B cell (primary cell): ENCODE measurements around the gene EIF2B4. TPM values are rescaled to one million over a fixed set of nuclear protein-coding genes. Genes with fewer than 3 reads are reported as not detected.

Experiments used
- ATAC-seq: fragments of 200-7000 bp; cut with Tn5 transposase; one replicate; pipeline ENCODE4 v1.10.0; 2021; ENCODE audit warnings: low read depth, mild to moderate bottlenecking, moderate number of reproducible peaks, moderate library complexity
- CTCF ChIA-PET: fragments of 350-600 bp; sonication (Branson Sonifier 250); formaldehyde crosslinking; loops from one replicate; lab custom pipeline; 2021; ENCODE audit warnings: antibody characterized with exemption, inconsistent platforms; lab: Charles Lee
- POLR2A ChIA-PET: fragments of 350-600 bp; sonication (Branson Sonifier 250); formaldehyde crosslinking; loops from one replicate; lab custom pipeline; 2021; ENCODE audit warnings: antibody characterized with exemption; lab: Charles Lee
- DNase-seq: peaks from one replicate; pipeline ENCODE4 v3.0.0; 2013
- H2AFZ ChIP-seq: 2 replicates; pipeline ENCODE4 v1.6.1; 2012; ENCODE audit warnings: mild to moderate bottlenecking, low read depth, low read length; ENCODE audit not compliant: insufficient read depth, poor library complexity, severe bottlenecking
- H3K27ac ChIP-seq, 2 donors: 1 replicate in 1 of 2; 2 replicates in 1 of 2; pipeline ENCODE4 v1.5.1; 2012 to 2013; ENCODE audit warnings: low read length in 2 of 2, mild to moderate bottlenecking in 2 of 2, moderate library complexity in 1 of 2
- H3K27me3 ChIP-seq, 4 experiments: fragments of 200-600 bp in 1 of 4; sonication (generic) in 1 of 4; replicated peaks in 1 of 4; 1 replicate in 2 of 4; 2 replicates in 2 of 4; pipeline versions ENCODE4 v1.6.1 to v1.7.0; 2013 to 2016; ENCODE audit warnings: low read length in 3 of 4, mild to moderate bottlenecking in 2 of 4, mixed read lengths in 1 of 4, moderate library complexity in 1 of 4; ENCODE audit not compliant: insufficient read depth in 4 of 4, control insufficient read depth in 3 of 4; ENCODE audit errors: control extremely low read depth in 1 of 4
- H3K36me3 ChIP-seq, 2 experiments: replicated peaks in 1 of 2; 1 replicate in 1 of 2; 2 replicates in 1 of 2; pipeline versions ENCODE4 v1.6.1 to v1.7.1; 2013; ENCODE audit warnings: low read length in 1 of 2; ENCODE audit not compliant: insufficient read depth in 2 of 2, control insufficient read depth in 1 of 2; ENCODE audit errors: control extremely low read depth in 1 of 2, extremely low read depth in 1 of 2
- H3K4me1 ChIP-seq, 2 donors: fragments of 200-600 bp in 1 of 2; sonication (generic) in 1 of 2; 1 replicate in 1 of 2; 2 replicates in 1 of 2; pipeline versions ENCODE4 v1.5.1 to v1.6.1; 2013 to 2017; ENCODE audit warnings: low read length in 2 of 2; ENCODE audit not compliant: control insufficient read depth in 2 of 2, insufficient read depth in 2 of 2
- H3K4me2 ChIP-seq: replicated peaks from 2 replicates; pipeline ENCODE3; 2012; ENCODE audit warnings: mild to moderate bottlenecking, low read depth, low read length; ENCODE audit not compliant: poor library complexity, severe bottlenecking
- H3K4me3 ChIP-seq, 5 experiments: fragments of 200-600 bp in 1 of 5; sonication (generic) in 1 of 5; 1 replicate in 3 of 5; 2 replicates in 2 of 5; pipeline versions ENCODE4 v1.5.1 to v1.7.0; 2011 to 2016; ENCODE audit warnings: low read length in 4 of 5, mild to moderate bottlenecking in 4 of 5, low read depth in 2 of 5, control low read depth in 1 of 5, moderate library complexity in 1 of 5; ENCODE audit not compliant: insufficient read depth in 1 of 5; ENCODE audit errors: control extremely low read depth in 1 of 5, extremely low read depth in 1 of 5
- H3K79me2 ChIP-seq: fragments of 200-600 bp; sonication (generic); one replicate; pipeline ENCODE4 v1.6.0; 2016; ENCODE audit warnings: low read length; ENCODE audit not compliant: control insufficient read depth, insufficient read depth
- H3K9ac ChIP-seq: fragments of 200-600 bp; sonication (generic); 2 replicates; pipeline ENCODE4 v1.6.1; 2017; ENCODE audit warnings: mild to moderate bottlenecking, low read length, moderate library complexity
- H3K9me3 ChIP-seq, 3 donors: one replicate each; pipeline versions ENCODE4 v1.6.1 to v1.7.1; 2013; ENCODE audit warnings: low read length in 2 of 3; ENCODE audit not compliant: control insufficient read depth in 2 of 3, insufficient read depth in 1 of 3; ENCODE audit errors: control extremely low read depth in 1 of 3
- H4K20me1 ChIP-seq: 2 replicates; pipeline ENCODE4 v1.6.0; 2012; ENCODE audit warnings: mild to moderate bottlenecking, low read length; ENCODE audit not compliant: insufficient read depth, control insufficient read depth, poor library complexity, severe bottlenecking
- H3K27ac Mint-ChIP-seq: one replicate; pipeline ENCODE4 v1.8.0; 2021; ENCODE audit warnings: mixed read lengths
- H3K27me3 Mint-ChIP-seq: one replicate; pipeline ENCODE4 v1.8.0; 2021; ENCODE audit warnings: mixed read lengths
- H3K4me1 Mint-ChIP-seq: one replicate; pipeline ENCODE4 v1.8.0; 2021; ENCODE audit warnings: mixed read lengths
- H3K4me3 Mint-ChIP-seq: one replicate; pipeline ENCODE4 v1.8.0; 2021; ENCODE audit warnings: mixed read lengths
- H3K9me3 Mint-ChIP-seq: one replicate; pipeline ENCODE4 v1.8.0; 2022; ENCODE audit warnings: mixed read lengths; ENCODE audit not compliant: insufficient read depth
- CTCF ChIP-seq: fragments of 200-600 bp; IDR thresholded peaks from one replicate; pipeline ENCODE4 v1.8.0; 2022; ENCODE audit warnings: antibody characterized with exemption, mild to moderate bottlenecking
- EZH2 ChIP-seq: IDR thresholded peaks from 2 replicates; pipeline ENCODE4 v1.6.1; 2012; ENCODE audit warnings: borderline replicate concordance, low read depth, mild to moderate bottlenecking, moderate library complexity, low read length; ENCODE audit not compliant: insufficient read depth, poor library complexity, severe bottlenecking
- whole genome bisulfite sequencing: methylation state at CpG from one replicate; pipeline ENCODE4 v1.1.5; 2013; ENCODE audit warnings: missing lambda C conversion rate; ENCODE audit not compliant: insufficient coverage; 5-methylcytosine and 5-hydroxymethylcytosine counted together
- intact Hi-C: fragments of 100-400 bp; cut with micrococcal nuclease; formaldehyde crosslinking; loops from one replicate; pipeline ENCODE4 v1.10.0; 2022
- polyA plus RNA-seq: library from polyadenylated mRNA; depleted of rRNA; stranded (reverse); fragments of >200 nt; gene quantifications from 2 replicates; pipeline ENCODE4 v1.2.3, GENCODE V29; 2012
- total RNA-seq, 2 donors: library from RNA; stranded (reverse); fragments of 120-200 nt in 1 of 2; gene quantifications; 1 replicate in 1 of 2; 2 replicates in 1 of 2; pipeline versions ENCODE4 v1.2.3 to v1.2.4, GENCODE V29; 2013 to 2022

Gene EIF2B4
- total and polyA plus RNA-seq, 2 donors (not counting 1 experiment from before 2014, with no cell fraction given), result 33.8 to 56.7 TPM

- H3K9me3 Mint-ChIP-seq, result no peaks in the 10 kb centered on the region
- Histone ChIP-seq H3K27ac (peak overlapping the region; percentile 53 to 94), H3K36me3 (peaks cover 7 to 61% of the 10 kb centered on the region in 2 experiments), H4K20me1 (peaks cover 38% of the 10 kb centered on the region), H3K79me2 (peaks cover 53% of the 10 kb centered on the region), H3K27me3 (no peaks in the 10 kb centered on the region), H3K4me1 (peaks cover 16 to 20% of the 10 kb centered on the region in 2 donors), H3K4me3 (peak overlapping the region; percentile 40 to 66 (median 63)), H3K9ac (peak overlapping the region; percentile 78), H3K4me2 (peak overlapping the region; percentile 88), H2AFZ (peak overlapping the region; percentile 92), H3K9me3 (no peaks in the 10 kb centered on the region)
- peak overlapping the region; percentile 94 for H3K4me3 Mint-ChIP-seq
- no peaks in the 10 kb centered on the region for H3K27me3 Mint-ChIP-seq
- POLR2A ChIA-PET, result interaction anchor here (0.6 to 2.6 kb wide), 6 partner anchors 9 to 168 kb away, joined by 3 to 36 read pairs (median 5); partner anchors contain the start of genes ATRAID, EIF2B4, GTF3C2 and MPV17
- DNase-seq (no peak), ATAC-seq (peak; percentile 48)
- CTCF ChIA-PET, result interaction anchor here (0.9 to 2.4 kb wide), 6 partner anchors 9 to 100 kb away, joined by 3 to 12 read pairs (median 6); partner anchors contain the start of genes NRBP1, PPM1G and SNX17
- peak overlapping the region; percentile 66 for H3K27ac Mint-ChIP-seq
- H3K4me1 Mint-ChIP-seq, result peaks cover 30% of the 10 kb centered on the region
- intact Hi-C loops, result loop anchor here (1.0 to 2.0 kb wide), 7 partner anchors 10 to 249 kb away; partner anchors contain the start of genes CCDC121, EIF2B4, GPN1 and GTF3C2
- 2% methylated on average over 31 of the region's 35 CpGs for WGBS
- TF ChIP-seq CTCF (no peak), EZH2 (no peak)
Measured at GRCh38 chr2:27379836-27380625, 9.9 kb upstream of the EIF2B4 start.
